ENCODE results near the gene FAM221B. TPM values are rescaled to one million over a fixed set of nuclear protein-coding genes. Genes with fewer than 3 reads are reported as not detected.

Gene FAM221B
- polyA plus RNA-seq = 0.10 TPM
- long read RNA-seq, donor 1 = 0 reads
- long read RNA-seq, donor 2 = 0 reads
- long read RNA-seq, donor 3 = 0 reads
- long read RNA-seq, donor 4 = 0 reads
- long read RNA-seq, donor 5 = 0 reads
- long read RNA-seq, donor 6 = 0 reads
- long read RNA-seq, donor 7 = 0 reads
- long read RNA-seq, donor 8 = 0 reads
- long read RNA-seq, donor 9 = 0 reads
- long read RNA-seq, donor 10 = 0 reads
- long read RNA-seq, donor 11 = 0 reads

- Histone ChIP-seq H3K9me3 (ENCODE audit: control insufficient read depth, low read depth, low read length) (no peaks in the 10 kb centered on the region), H3K27me3 (ENCODE audit: control insufficient read depth, insufficient read depth, low read length) (no peaks in the 10 kb centered on the region), H3K27ac (ENCODE audit: low read length) (peak within 1 kb of the TSS; percentile 96), H3K36me3 (ENCODE audit: control insufficient read depth, insufficient read depth, low read length) (no peaks in the 10 kb centered on the region), H3K4me1 (ENCODE audit: control insufficient read depth, insufficient read depth, low read length) (peaks cover 44% of the 10 kb centered on the region), H3K4me3 (ENCODE audit: low read length) (peak within 1 kb of the TSS; percentile 85)
- WGBS (ENCODE audit: insufficient coverage, low lambda C conversion rate) = no CpG with 5 or more reads among the region's 21 CpGs
- DNase-seq = no peak
Observed at GRCh38 chr9:35828716-35829083, at the start of gene FAM221B. FAM221B (minus strand) TSS chr9:35828732; CDS start chr9:35826161, 2,571 bp downstream.

DNA sequence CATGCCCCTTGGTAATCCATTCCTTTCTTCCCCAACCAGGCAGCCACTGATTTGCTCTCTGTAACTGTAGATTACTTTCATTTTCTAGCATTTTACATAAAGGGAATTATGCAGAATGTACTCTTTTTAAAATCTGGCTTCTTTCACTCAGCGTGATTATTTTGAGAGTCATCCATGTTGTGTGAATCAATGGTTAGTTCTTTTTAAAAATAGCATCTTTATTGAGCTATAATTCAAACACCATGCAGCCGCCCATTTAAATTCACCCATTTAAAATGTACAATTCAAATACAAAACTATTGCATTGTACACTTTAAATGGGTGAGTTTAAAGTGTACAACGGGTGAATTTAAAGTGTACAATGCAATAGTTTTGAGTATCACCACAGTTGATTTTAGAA lies 44.0 kb upstream of the FAM221B start:
- H3K4me3 ChIP-seq (ENCODE audit: low read length) = no peak overlapping the region
- H3K9me3 ChIP-seq (ENCODE audit: control insufficient read depth, low read depth, low read length) = no peaks in the 10 kb centered on the region
- H3K27ac ChIP-seq (ENCODE audit: low read length) = no peak overlapping the region
- H3K36me3 ChIP-seq (ENCODE audit: control insufficient read depth, insufficient read depth, low read length) = no peaks in the 10 kb centered on the region
- peaks cover 2% of the 10 kb centered on the region for H3K27me3 ChIP-seq (ENCODE audit: control insufficient read depth, insufficient read depth, low read length)
- no peak for DNase-seq
- 70% methylated on average over 2 of the region's 3 CpGs for WGBS (ENCODE audit: insufficient coverage, low lambda C conversion rate)
- no peaks in the 10 kb centered on the region for H3K4me1 ChIP-seq (ENCODE audit: control insufficient read depth, insufficient read depth, low read length)

DNA sequence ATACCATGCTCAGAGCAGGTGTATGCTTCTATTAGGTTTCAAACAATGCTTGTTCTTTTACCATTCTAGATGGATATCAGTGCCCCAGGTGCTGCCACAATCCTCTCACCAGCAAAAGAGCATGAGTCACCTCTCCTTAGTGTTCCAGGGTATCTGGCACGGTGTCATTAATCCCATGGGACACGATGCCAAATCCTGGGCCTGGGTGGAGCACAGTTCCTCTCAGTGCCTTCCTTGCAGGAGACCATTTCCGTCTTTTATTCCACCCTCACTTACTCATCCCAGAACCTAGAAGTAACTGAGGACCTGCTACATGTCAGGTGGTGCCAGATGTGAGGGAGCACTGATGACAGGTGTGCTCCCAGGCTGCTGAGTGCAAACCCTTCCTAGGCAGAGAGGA lies 43.0 kb upstream of the FAM221B start:
- Histone ChIP-seq H3K27ac (ENCODE audit: low read length) (no peak overlapping the region), H3K27me3 (ENCODE audit: control insufficient read depth, insufficient read depth, low read length) (peaks cover 2% of the 10 kb centered on the region), H3K4me3 (ENCODE audit: low read length) (no peak overlapping the region), H3K4me1 (ENCODE audit: control insufficient read depth, insufficient read depth, low read length) (no peaks in the 10 kb centered on the region), H3K9me3 (ENCODE audit: control insufficient read depth, low read depth, low read length) (no peaks in the 10 kb centered on the region), H3K36me3 (ENCODE audit: control insufficient read depth, insufficient read depth, low read length) (no peaks in the 10 kb centered on the region)
- DNase-seq = no peak
- no CpG with 5 or more reads among the region's 3 CpGs for WGBS (ENCODE audit: insufficient coverage, low lambda C conversion rate)

DNA sequence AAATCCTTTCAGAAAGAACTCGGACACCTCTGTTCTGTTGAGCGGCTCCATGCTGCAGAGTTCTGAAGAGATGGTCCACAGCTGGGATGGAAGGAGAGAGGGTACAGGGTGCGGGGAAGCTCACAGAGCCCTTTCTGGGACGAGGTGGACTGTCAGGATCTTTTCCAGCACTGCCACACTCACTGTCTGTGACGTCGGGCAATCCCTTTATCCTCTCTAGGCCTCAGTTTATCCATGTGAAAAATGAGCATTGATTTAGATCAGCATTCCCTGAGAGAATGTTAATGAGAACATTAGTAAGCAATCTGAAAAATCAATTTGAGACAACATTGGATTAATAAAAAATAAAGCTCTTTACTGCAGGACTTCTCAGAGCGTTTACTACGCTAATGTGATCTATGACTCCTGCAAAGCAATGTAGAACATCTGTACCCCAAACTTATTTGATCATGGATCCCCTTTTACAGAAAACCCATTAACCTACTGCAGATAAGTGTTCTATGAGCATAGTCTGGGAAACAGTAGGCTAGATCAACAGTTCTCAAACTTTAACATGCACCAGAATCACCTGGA lies 41.9 kb upstream of the FAM221B start, which contains the start of gene OR13J1:
Gene OR13J1 (minus strand): TSS at position 51 of the 573 bp plus-strand sequence. CDS start 0 bp downstream, at position 51.
- Histone ChIP-seq H3K36me3 (ENCODE audit: control insufficient read depth, insufficient read depth, low read length) (no peaks in the 10 kb centered on the region), H3K27me3 (ENCODE audit: control insufficient read depth, insufficient read depth, low read length) (peaks cover 2% of the 10 kb centered on the region), H3K4me1 (ENCODE audit: control insufficient read depth, insufficient read depth, low read length) (no peaks in the 10 kb centered on the region), H3K4me3 (ENCODE audit: low read length) (no peak within 1 kb of the TSS), H3K27ac (ENCODE audit: low read length) (no peak within 1 kb of the TSS), H3K9me3 (ENCODE audit: control insufficient read depth, low read depth, low read length) (no peaks in the 10 kb centered on the region)
- WGBS (ENCODE audit: insufficient coverage, low lambda C conversion rate) = no CpG with 5 or more reads among the region's 8 CpGs
- DNase-seq = no peak

GRCh38 chr9:35869621-35870216 lies 41.2 kb upstream of the FAM221B start:
- H3K4me3 ChIP-seq (ENCODE audit: low read length) = no peak overlapping the region
- H3K27ac ChIP-seq (ENCODE audit: low read length) = no peak overlapping the region
- WGBS (ENCODE audit: insufficient coverage, low lambda C conversion rate) = no CpG with 5 or more reads among the region's 19 CpGs
- no peak for DNase-seq
- no peaks in the 10 kb centered on the region for H3K9me3 ChIP-seq (ENCODE audit: control insufficient read depth, low read depth, low read length)
- H3K36me3 ChIP-seq (ENCODE audit: control insufficient read depth, insufficient read depth, low read length) = no peaks in the 10 kb centered on the region
- H3K4me1 ChIP-seq (ENCODE audit: control insufficient read depth, insufficient read depth, low read length) = no peaks in the 10 kb centered on the region
- H3K27me3 ChIP-seq (ENCODE audit: control insufficient read depth, insufficient read depth, low read length) = peaks cover 2% of the 10 kb centered on the region

GRCh38 chr9:35868933-35869332 lies 40.4 kb upstream of the FAM221B start:
- WGBS (ENCODE audit: insufficient coverage, low lambda C conversion rate) = no CpG with 5 or more reads among the region's 2 CpGs

DNA sequence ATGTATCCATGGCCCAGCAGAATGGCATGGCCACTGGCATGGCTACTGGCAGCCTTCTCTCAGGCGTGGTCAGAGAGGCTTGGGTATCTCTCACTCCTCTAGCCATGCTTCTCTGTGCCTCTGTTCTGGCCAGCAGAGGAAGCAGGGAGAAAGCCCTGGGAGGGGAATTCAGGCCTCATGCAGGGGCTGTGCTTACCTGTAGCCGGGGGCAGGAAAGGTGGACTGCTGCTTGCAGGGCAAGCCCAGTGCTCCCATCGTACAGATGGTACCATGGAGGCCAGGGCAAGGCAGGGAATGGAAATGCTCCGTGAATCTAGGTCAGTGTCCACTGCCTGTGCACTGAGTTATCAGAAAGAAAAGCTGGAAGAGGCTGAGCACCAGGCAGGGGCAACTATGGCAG lies 39.0 kb upstream of the FAM221B start:
- 60% methylated on average over 1 of the region's 4 CpGs for WGBS (ENCODE audit: insufficient coverage, low lambda C conversion rate)
- Histone ChIP-seq H3K27me3 (ENCODE audit: control insufficient read depth, insufficient read depth, low read length) (peaks cover 5% of the 10 kb centered on the region), H3K9me3 (ENCODE audit: control insufficient read depth, low read depth, low read length) (no peaks in the 10 kb centered on the region), H3K27ac (ENCODE audit: low read length) (no peak overlapping the region), H3K4me1 (ENCODE audit: control insufficient read depth, insufficient read depth, low read length) (no peaks in the 10 kb centered on the region), H3K4me3 (ENCODE audit: low read length) (no peak overlapping the region), H3K36me3 (ENCODE audit: control insufficient read depth, insufficient read depth, low read length) (no peaks in the 10 kb centered on the region)
- DNase-seq = no peak

More at GRCh38 chr9:35868933-35869332, 40.4 kb upstream of the FAM221B start:
- Histone ChIP-seq H3K9me3 (ENCODE audit: control insufficient read depth, low read depth, low read length) (no peaks in the 10 kb centered on the region), H3K27ac (ENCODE audit: low read length) (no peak overlapping the region), H3K27me3 (ENCODE audit: control insufficient read depth, insufficient read depth, low read length) (peaks cover 5% of the 10 kb centered on the region), H3K4me3 (ENCODE audit: low read length) (no peak overlapping the region), H3K36me3 (ENCODE audit: control insufficient read depth, insufficient read depth, low read length) (no peaks in the 10 kb centered on the region), H3K4me1 (ENCODE audit: control insufficient read depth, insufficient read depth, low read length) (no peaks in the 10 kb centered on the region)
- DNase-seq = no peak

DNA sequence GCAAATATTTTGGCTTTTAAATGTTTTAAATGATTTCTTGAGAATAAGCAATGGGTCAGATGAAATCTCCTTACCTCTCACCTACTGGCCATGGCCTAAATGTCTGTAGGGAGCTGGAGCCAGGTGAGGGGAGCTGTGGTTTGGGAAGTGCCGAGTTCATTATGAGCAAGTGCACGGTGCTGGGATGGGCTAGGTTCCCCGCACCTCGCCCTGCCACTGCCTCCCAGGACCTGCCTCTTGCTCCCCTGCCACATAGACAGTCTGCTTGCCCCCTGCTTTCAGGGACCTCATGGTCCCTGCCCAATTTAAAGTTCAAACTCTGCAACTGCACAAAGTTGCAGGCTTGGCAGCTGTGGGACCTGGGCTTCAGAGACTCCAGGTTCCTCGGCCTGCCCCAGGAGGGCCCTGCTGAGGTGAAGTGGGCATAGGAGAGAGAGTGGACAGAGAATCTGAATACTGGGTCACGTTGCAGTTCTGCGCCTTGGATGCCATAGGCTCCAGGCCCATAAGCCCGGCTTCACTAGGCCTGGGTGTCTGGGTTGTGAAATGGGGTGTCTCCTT lies 36.2 kb upstream of the FAM221B start:
- peaks cover 3% of the 10 kb centered on the region for H3K4me1 ChIP-seq (ENCODE audit: control insufficient read depth, insufficient read depth, low read length)
- DNase-seq = no peak
- H3K9me3 ChIP-seq (ENCODE audit: control insufficient read depth, low read depth, low read length) = no peaks in the 10 kb centered on the region
- peaks cover 14% of the 10 kb centered on the region for H3K27me3 ChIP-seq (ENCODE audit: control insufficient read depth, insufficient read depth, low read length)
- WGBS (ENCODE audit: insufficient coverage, low lambda C conversion rate) = no CpG with 5 or more reads among the region's 8 CpGs
- no peak overlapping the region for H3K4me3 ChIP-seq (ENCODE audit: low read length)
- H3K36me3 ChIP-seq (ENCODE audit: control insufficient read depth, insufficient read depth, low read length) = no peaks in the 10 kb centered on the region
- H3K27ac ChIP-seq (ENCODE audit: low read length) = no peak overlapping the region

GRCh38 chr9:35863583-35863982 lies 35.1 kb upstream of the FAM221B start:
- Histone ChIP-seq H3K4me1 (ENCODE audit: control insufficient read depth, insufficient read depth, low read length) (peaks cover 3% of the 10 kb centered on the region), H3K27ac (ENCODE audit: low read length) (no peak overlapping the region), H3K4me3 (ENCODE audit: low read length) (no peak overlapping the region), H3K36me3 (ENCODE audit: control insufficient read depth, insufficient read depth, low read length) (no peaks in the 10 kb centered on the region), H3K27me3 (ENCODE audit: control insufficient read depth, insufficient read depth, low read length) (peaks cover 14% of the 10 kb centered on the region), H3K9me3 (ENCODE audit: control insufficient read depth, low read depth, low read length) (no peaks in the 10 kb centered on the region)
- no CpG with 5 or more reads among the region's 8 CpGs for WGBS (ENCODE audit: insufficient coverage, low lambda C conversion rate)
- no peak for DNase-seq

GRCh38 chr9:35862328-35862727 lies 33.8 kb upstream of the FAM221B start:
- peaks cover 14% of the 10 kb centered on the region for H3K27me3 ChIP-seq (ENCODE audit: control insufficient read depth, insufficient read depth, low read length)
- DNase-seq = no peak
- no peaks in the 10 kb centered on the region for H3K9me3 ChIP-seq (ENCODE audit: control insufficient read depth, low read depth, low read length)
- H3K4me3 ChIP-seq (ENCODE audit: low read length) = no peak overlapping the region
- no CpG with 5 or more reads among the region's 4 CpGs for WGBS (ENCODE audit: insufficient coverage, low lambda C conversion rate)
- H3K36me3 ChIP-seq (ENCODE audit: control insufficient read depth, insufficient read depth, low read length) = no peaks in the 10 kb centered on the region
- H3K4me1 ChIP-seq (ENCODE audit: control insufficient read depth, insufficient read depth, low read length) = peaks cover 3% of the 10 kb centered on the region
- no peak overlapping the region for H3K27ac ChIP-seq (ENCODE audit: low read length)
